Pericardium fibroblast (primary cell): ENCODE data around the gene IL21R. TPM values are rescaled to one million over a fixed set of nuclear protein-coding genes. Genes with fewer than 3 reads are reported as not detected.

Experiments
- total RNA-seq: library from RNA; depleted of rRNA; stranded (reverse); fragments of >200 nt; gene quantifications from 2 replicates; pipeline ENCODE4 v1.2.3, GENCODE V29; 2015

The IL21R gene
- total RNA-seq = 2.3 and 3.9 TPM in 2 replicates

DNA sequence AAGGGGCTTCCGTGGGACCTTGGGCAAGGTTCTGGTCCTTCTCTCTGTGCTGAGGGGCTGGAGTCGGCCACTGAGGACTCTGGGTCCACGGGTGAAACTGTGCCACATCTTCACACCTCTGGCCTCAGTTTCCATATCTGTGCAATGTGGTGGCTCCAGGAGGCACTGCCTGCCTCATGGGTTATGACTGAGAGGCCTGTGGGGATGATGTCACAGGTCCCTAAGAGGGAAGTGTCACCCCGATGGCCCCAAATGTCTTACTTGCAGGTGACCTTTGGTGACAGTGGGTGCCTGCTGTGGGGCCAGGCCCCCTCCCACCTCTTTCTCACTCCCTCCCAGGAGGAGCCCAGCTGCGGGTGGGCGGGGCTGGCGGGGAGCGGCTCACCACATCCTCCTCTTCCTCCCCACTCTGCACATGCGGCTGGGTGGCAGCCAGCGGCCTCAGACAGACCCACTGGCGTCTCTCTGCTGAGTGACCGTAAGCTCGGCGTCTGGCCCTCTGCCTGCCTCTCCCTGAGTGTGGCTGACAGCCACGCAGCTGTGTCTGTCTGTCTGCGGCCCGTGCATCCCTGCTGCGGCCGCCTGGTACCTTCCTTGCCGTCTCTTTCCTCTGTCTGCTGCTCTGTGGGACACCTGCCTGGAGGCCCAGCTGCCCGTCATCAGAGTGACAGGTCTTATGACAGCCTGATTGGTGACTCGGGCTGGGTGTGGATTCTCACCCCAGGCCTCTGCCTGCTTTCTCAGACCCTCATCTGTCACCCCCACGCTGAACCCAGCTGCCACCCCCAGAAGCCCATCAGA, at the start of gene IL21R:
IL21R (plus strand) TSS at position 407 of the 801 bp plus-strand sequence. CDS start 27,898 bp downstream, outside the sequence.

Other genes with a start within 250 kb of the IL21R start
- 2.4 and 2.6 TPM in 2 replicates for gene KDM8, start 198.6 kb upstream of the IL21R start, total RNA-seq
- gene NSMCE1, start 133.4 kb upstream of the IL21R start, total RNA-seq = 46.0 and 52.3 TPM in 2 replicates
- 8.9 and 58.6 TPM in 2 replicates for gene IL4R, start 88.2 kb upstream of the IL21R start, total RNA-seq
- gene GTF3C1, start 147.7 kb downstream of the IL21R start, total RNA-seq = 48.8 and 54.9 TPM in 2 replicates
- 8.6 and 21.3 TPM in 2 replicates for gene KATNIP, start 148.0 kb downstream of the IL21R start, total RNA-seq